Endothelial cell (in vitro differentiated cells): ENCODE data around the gene BMP2K. TPM values are rescaled to one million over a fixed set of nuclear protein-coding genes. Genes with fewer than 3 reads are reported as not detected.
A peak's percentile ranks its signal among the peaks of the same experiment; 100 is the strongest.

Experiments
- DNase-seq: peaks from one replicate; pipeline ENCODE4 v3.0.0; 2021; ENCODE audit warnings: low spot score
- H3K27ac Mint-ChIP-seq: one replicate; pipeline ENCODE4 v1.8.0; 2021; ENCODE audit warnings: mixed read lengths, inconsistent platforms; ENCODE audit not compliant: unreplicated experiment
- H3K27me3 Mint-ChIP-seq: one replicate; pipeline ENCODE4 v1.8.0; 2021; ENCODE audit warnings: mild to moderate bottlenecking, moderate library complexity, mixed read lengths, inconsistent platforms; ENCODE audit not compliant: unreplicated experiment
- H3K36me3 Mint-ChIP-seq: one replicate; pipeline ENCODE4 v1.8.0; 2021; ENCODE audit warnings: mild to moderate bottlenecking, low read depth, mixed read lengths, inconsistent platforms; ENCODE audit not compliant: unreplicated experiment
- H3K4me1 Mint-ChIP-seq: one replicate; pipeline ENCODE4 v1.8.0; 2021; ENCODE audit warnings: mild to moderate bottlenecking, mixed read lengths, inconsistent platforms; ENCODE audit not compliant: unreplicated experiment
- H3K4me3 Mint-ChIP-seq: one replicate; pipeline ENCODE4 v1.8.0; 2021; ENCODE audit warnings: mild to moderate bottlenecking, mixed read lengths, inconsistent platforms; ENCODE audit not compliant: unreplicated experiment
- H3K9me3 Mint-ChIP-seq: one replicate; pipeline ENCODE4 v1.8.0; 2021; ENCODE audit warnings: mixed read lengths, inconsistent platforms; ENCODE audit not compliant: unreplicated experiment
- microRNA-seq: library from miRNA; unstranded; fragments of <30 nt; microRNA quantifications from one replicate; pipeline ENCODE4, GENCODE V29; 2020; ENCODE audit not compliant: unreplicated experiment
- total RNA-seq: library from RNA; stranded (reverse); fragmentation: NEBNext Ultra II Directional; extraction: Animal tissue kit (Norgen Biotek cat#: 25700); gene quantifications from one replicate; pipeline ENCODE4 v1.2.1, GENCODE V29; 2021; ENCODE audit not compliant: unreplicated experiment
- TF ChIP-seq, protein P1 (sequence below): fragments of 200-600 bp; sonication (generic); IDR thresholded peaks from one replicate; pipeline ENCODE4 v1.5.0; 2021; ENCODE audit warnings: antibody characterized with exemption; ENCODE audit not compliant: unreplicated experiment

Gene BMP2K
- total RNA-seq, 1 donor from 2014 or later, result 270 TPM

DNA sequence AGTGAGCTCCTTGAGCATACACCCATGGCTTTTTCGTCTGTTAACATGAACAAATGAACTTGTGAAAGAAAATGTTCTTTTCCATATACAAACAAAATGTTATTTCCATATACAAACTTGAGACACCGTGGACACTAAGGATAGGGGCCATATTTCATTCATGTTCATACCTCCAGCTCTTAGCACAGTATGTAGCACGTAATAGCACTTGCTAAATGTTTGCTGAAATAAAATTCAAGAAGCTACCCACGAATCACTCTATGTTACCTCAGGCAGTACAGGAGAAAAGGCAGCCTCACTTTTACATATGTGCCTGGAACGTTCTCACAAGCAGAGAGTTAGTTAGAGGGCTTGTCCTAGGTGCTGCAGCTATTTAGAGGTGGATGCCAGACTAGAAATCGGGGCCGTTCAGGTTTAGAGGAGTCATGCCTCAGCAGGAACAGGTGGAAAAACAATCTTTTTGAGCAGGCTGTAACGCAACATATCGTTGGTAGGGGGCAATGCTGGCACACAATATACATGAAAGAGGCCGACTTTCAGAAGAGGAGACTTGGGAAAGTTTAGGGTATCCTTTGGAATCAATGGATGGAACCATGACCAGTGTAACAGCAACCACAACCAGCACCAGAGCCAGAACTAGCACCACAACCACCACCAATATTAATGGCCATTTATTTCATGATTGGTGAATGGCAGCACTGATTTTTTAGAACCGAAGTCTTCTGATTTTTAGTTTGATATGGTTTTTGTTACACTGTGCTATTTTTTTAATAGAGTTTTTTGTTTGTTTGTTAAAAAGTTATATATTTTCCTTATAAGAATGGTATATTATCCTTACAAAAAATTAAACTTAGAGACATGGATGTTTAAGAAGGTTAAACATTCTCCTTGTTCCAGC is 177.9 kb downstream of the BMP2K start:
- Mint-ChIP-seq H3K27ac (no peak overlapping the region), H3K9me3 (no peaks in the 10 kb centered on the region), H3K4me3 (no peak overlapping the region), H3K36me3 (no peaks in the 10 kb centered on the region), H3K4me1 (peaks cover 22% of the 10 kb centered on the region), H3K27me3 (no peaks in the 10 kb centered on the region)
- TF ChIP-seq, protein P1, sequence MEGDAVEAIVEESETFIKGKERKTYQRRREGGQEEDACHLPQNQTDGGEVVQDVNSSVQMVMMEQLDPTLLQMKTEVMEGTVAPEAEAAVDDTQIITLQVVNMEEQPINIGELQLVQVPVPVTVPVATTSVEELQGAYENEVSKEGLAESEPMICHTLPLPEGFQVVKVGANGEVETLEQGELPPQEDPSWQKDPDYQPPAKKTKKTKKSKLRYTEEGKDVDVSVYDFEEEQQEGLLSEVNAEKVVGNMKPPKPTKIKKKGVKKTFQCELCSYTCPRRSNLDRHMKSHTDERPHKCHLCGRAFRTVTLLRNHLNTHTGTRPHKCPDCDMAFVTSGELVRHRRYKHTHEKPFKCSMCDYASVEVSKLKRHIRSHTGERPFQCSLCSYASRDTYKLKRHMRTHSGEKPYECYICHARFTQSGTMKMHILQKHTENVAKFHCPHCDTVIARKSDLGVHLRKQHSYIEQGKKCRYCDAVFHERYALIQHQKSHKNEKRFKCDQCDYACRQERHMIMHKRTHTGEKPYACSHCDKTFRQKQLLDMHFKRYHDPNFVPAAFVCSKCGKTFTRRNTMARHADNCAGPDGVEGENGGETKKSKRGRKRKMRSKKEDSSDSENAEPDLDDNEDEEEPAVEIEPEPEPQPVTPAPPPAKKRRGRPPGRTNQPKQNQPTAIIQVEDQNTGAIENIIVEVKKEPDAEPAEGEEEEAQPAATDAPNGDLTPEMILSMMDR, result peak; percentile 56
- DNase-seq, result peak; percentile 45

GRCh38 chr4:78956975-78957374 is 180.8 kb downstream of the BMP2K start:
- H3K27me3 Mint-ChIP-seq, result no peaks in the 10 kb centered on the region
- TF ChIP-seq, protein P1, result no peak
- no peaks in the 10 kb centered on the region for H3K36me3 Mint-ChIP-seq
- DNase-seq, result no peak
- no peaks in the 10 kb centered on the region for H3K9me3 Mint-ChIP-seq
- H3K27ac Mint-ChIP-seq, result no peak overlapping the region
- peaks cover 14% of the 10 kb centered on the region for H3K4me1 Mint-ChIP-seq
- no peak overlapping the region for H3K4me3 Mint-ChIP-seq

- DNase-seq, result no peak
- H3K4me3 Mint-ChIP-seq, result no peak overlapping the region
- TF ChIP-seq, protein P1, result no peak
- H3K4me1 Mint-ChIP-seq, result peaks cover 5% of the 10 kb centered on the region
- no peaks in the 10 kb centered on the region for H3K36me3 Mint-ChIP-seq
- H3K27ac Mint-ChIP-seq, result no peak overlapping the region
- no peaks in the 10 kb centered on the region for H3K27me3 Mint-ChIP-seq
- H3K9me3 Mint-ChIP-seq, result no peaks in the 10 kb centered on the region
These were observed 184.8 kb downstream of the BMP2K start for GRCh38 chr4:78960926-78961325.

Small RNAs within 50 kb of the gene (microRNA-seq; reads per million reads assigned to microRNA genes)
- gene MIR5096, result not detected

Other genes starting within 250 kb of the BMP2K start
- gene ANXA3, start 224.6 kb upstream of the BMP2K start, total RNA-seq, result 30.4 TPM
- gene PAQR3, start 163.1 kb downstream of the BMP2K start, total RNA-seq, result 28.9 TPM